Colon (tissue), 2 donors: Measurements from ENCODE around the gene CFAP45.
"Not testable (repeated sequence)": the region's sequence is repeated elsewhere in the genome, so short reads cannot be mapped to it uniquely, and the experiment has no call there.

Experiments
- FAIRE-seq: peaks from 2 replicates; lab custom pipeline; 2012; peaks lifted over from hg19 to GRCh38; lab: Jason Lieb, UNC
- donor health status: control.
- donor health status: control.

The CFAP45 gene

GRCh38 chr1:159904036-159904435, 4.1 kb upstream of the CFAP45 start:
- not testable (repeated sequence) for FAIRE-seq

GRCh38 chr1:159902541-159902940, 2.6 kb upstream of the CFAP45 start:
- FAIRE-seq = no peak

- no peak for FAIRE-seq
These were observed 893 bp upstream of the CFAP45 start for GRCh38 chr1:159900755-159901360.

GRCh38 chr1:159899634-159900033, 331 bp downstream of the CFAP45 start:
- not testable (repeated sequence) for FAIRE-seq

GRCh38 chr1:159898527-159898926, 1.4 kb downstream of the CFAP45 start:
- FAIRE-seq = no peak

GRCh38 chr1:159897962-159898361, 2.0 kb downstream of the CFAP45 start:
- no peak for FAIRE-seq

- FAIRE-seq = no peak
These were observed 3.4 kb downstream of the CFAP45 start for GRCh38 chr1:159896546-159896930.

GRCh38 chr1:159895836-159896545, 4.0 kb downstream of the CFAP45 start:
- no peak for FAIRE-seq

- FAIRE-seq = no peak
These were observed 4.7 kb downstream of the CFAP45 start for GRCh38 chr1:159895286-159895685.

- FAIRE-seq = no peak
These were observed 7.0 kb downstream of the CFAP45 start for GRCh38 chr1:159892944-159893343.

- no peak for FAIRE-seq
These were observed 8.4 kb downstream of the CFAP45 start for GRCh38 chr1:159891275-159892157.

- no peak for FAIRE-seq
These were observed 9.6 kb downstream of the CFAP45 start for GRCh38 chr1:159890390-159890789.

- no peak for FAIRE-seq
These were observed 10.1 kb downstream of the CFAP45 start for GRCh38 chr1:159889821-159890252.

GRCh38 chr1:159889202-159889601, 10.8 kb downstream of the CFAP45 start:
- FAIRE-seq = no peak

GRCh38 chr1:159884296-159884695, 15.7 kb downstream of the CFAP45 start:
- no peak for FAIRE-seq

GRCh38 chr1:159883134-159883533, 16.8 kb downstream of the CFAP45 start:
- no peak for FAIRE-seq

- FAIRE-seq = no peak
These were observed 17.5 kb downstream of the CFAP45 start for GRCh38 chr1:159882527-159882862.

GRCh38 chr1:159881622-159882526, 18.1 kb downstream of the CFAP45 start:
- FAIRE-seq = no peak

GRCh38 chr1:159880430-159880829, 19.5 kb downstream of the CFAP45 start:
- FAIRE-seq = no peak

GRCh38 chr1:159879977-159880376, 20.0 kb downstream of the CFAP45 start:
- no peak for FAIRE-seq

- FAIRE-seq = no peak
These were observed 20.8 kb downstream of the CFAP45 start for GRCh38 chr1:159879136-159879535.
